ENCODE results near the gene CNTNAP2. TPM values are rescaled to one million over a fixed set of nuclear protein-coding genes. Genes with fewer than 3 reads are reported as not detected.

CNTNAP2 gene
- total and polyA plus RNA-seq, 2 of the 4 experiments (the other 2 are of a cell fraction): not detected

GRCh38 chr7:148110097-148110868 lies 1993.7 kb downstream of the CNTNAP2 start:
- no peak overlapping the region for H2BK15ac ChIP-seq (ENCODE audit: low read depth, low read length)
- BruUV-seq (replicated peaks): no TSS peak
- peaks cover 22% of the 10 kb centered on the region for H3K9me3 ChIP-seq (ENCODE audit: control insufficient read depth, insufficient read depth, low read length)
- H3K18ac ChIP-seq (ENCODE audit: low read depth, low read length): no peak overlapping the region
- H2AK5ac ChIP-seq (ENCODE audit: low read depth, low read length): no peak overlapping the region
- H3K36me3 ChIP-seq (ENCODE audit: control insufficient read depth, insufficient read depth, low read length): no peaks in the 10 kb centered on the region
- H4K91ac ChIP-seq (ENCODE audit: insufficient read depth, low read depth, low read length): no peak overlapping the region
- H2BK5ac ChIP-seq (ENCODE audit: low read depth, low read length, poor library complexity, severe bottlenecking): no peak overlapping the region
- H3K9me1 ChIP-seq (ENCODE audit: insufficient read depth, low read length): no peaks in the 10 kb centered on the region
- no peak overlapping the region for H2BK20ac ChIP-seq (ENCODE audit: low read depth, low read length)
- H2AK9ac ChIP-seq (replicated peaks; ENCODE audit: low read depth, low read length, poor library complexity): no peak overlapping the region
- no peak for DNase-seq
- no peak overlapping the region for H4K8ac ChIP-seq (ENCODE audit: low read depth in 2 of 2, low read length in 2 of 2)
- H3K4ac ChIP-seq (ENCODE audit: low read depth, low read length): no peak overlapping the region
- no peaks in the 10 kb centered on the region for H4K20me1 ChIP-seq (ENCODE audit: insufficient read depth, low read length)
- H3K4me2 ChIP-seq (ENCODE audit: low read depth, low read length): no peak overlapping the region
- H2BK120ac ChIP-seq (ENCODE audit: low read depth, low read length): no peak overlapping the region
- 90% methylated on average over 2 of the region's 13 CpGs; no CpG with 5 or more reads in 1 of the 2 experiments for WGBS, 2 experiments (ENCODE audit: extremely low coverage in 2 of 2, insufficient read length in 1 of 2)
- ChIA-PET CTCF (no interaction called here), POLR2A (ENCODE audit: unreplicated experiment) (no interaction called here)
- no peak overlapping the region for H2AFZ ChIP-seq (replicated peaks; ENCODE audit: low read length, poor library complexity)
- H3K56ac ChIP-seq (ENCODE audit: extremely low read depth, insufficient read depth, low read length): no peak overlapping the region
- H3K79me1 ChIP-seq (ENCODE audit: low read depth in 1 of 2, low read length in 2 of 2): no peaks in the 10 kb centered on the region
- H3K23ac ChIP-seq (ENCODE audit: low read depth, low read length): no peak overlapping the region
- H3K14ac ChIP-seq (replicated peaks; ENCODE audit: low read depth, low read length): no peak overlapping the region
- intact Hi-C loops (cut with micrococcal nuclease) (no loop called here), dilution Hi-C loops (cut with HindIII; ENCODE audit: low sequenced_read_pairs, unreplicated experiment) (no loop called here), in situ Hi-C loops (cut with MboI; ENCODE audit: low sequenced_read_pairs) (no loop called here)
- H3K9ac ChIP-seq (ENCODE audit: low read depth, low read length): no peak overlapping the region
- no peak for ATAC-seq (ENCODE audit: low read depth)
- H4K5ac ChIP-seq (ENCODE audit: low read depth, low read length): no peak overlapping the region
- no peaks in the 10 kb centered on the region for H3K4me1 ChIP-seq (ENCODE audit: control insufficient read depth, insufficient read depth, low read length)
- H3K27ac ChIP-seq (ENCODE audit: insufficient read depth, low read length): no peak overlapping the region
- TF ChIP-seq FOS (IDR thresholded peaks at IDR 0.05; ENCODE audit: low read depth, low read length) (no peak), NFE2L2 (IDR thresholded peaks at IDR 0.05; ENCODE audit: low read depth, low read length) (no peak), MXI1 (IDR thresholded peaks at IDR 0.05; ENCODE audit: borderline replicate concordance, low read depth, low read length) (no peak), ELK1 (IDR thresholded peaks at IDR 0.05; ENCODE audit: borderline replicate concordance, low read depth, low read length) (no peak), SMC3 (IDR thresholded peaks at IDR 0.05; ENCODE audit: low read depth, low read length) (no peak), CHD1 (IDR thresholded peaks at IDR 0.05; ENCODE audit: low read depth, low read length) (no peak), MAZ (IDR thresholded peaks at IDR 0.05; ENCODE audit: borderline replicate concordance, low read depth, low read length) (no peak), RCOR1 (IDR thresholded peaks at IDR 0.05; ENCODE audit: insufficient replicate concordance, low read length) (no peak), POLR2A (IDR thresholded peaks at IDR 0.05; ENCODE audit: low read depth, low read length) (no peak), RAD21 (IDR thresholded peaks at IDR 0.05; ENCODE audit: low read length) (no peak), CEBPB (IDR thresholded peaks at IDR 0.05; ENCODE audit: low read depth, low read length) (no peak), USF2 (IDR thresholded peaks at IDR 0.05; ENCODE audit: low read depth, low read length) (no peak), BHLHE40 (IDR thresholded peaks at IDR 0.05; ENCODE audit: low read depth, low read length) (no peak), RFX5 (IDR thresholded peaks at IDR 0.05; ENCODE audit: low read depth, low read length) (no peak), CTCF (conservative IDR thresholded peaks at IDR 0.05; ENCODE audit: low read depth, low read length) (no peak), MAFK (IDR thresholded peaks at IDR 0.05; ENCODE audit: low read depth, low read length) (no peak)
- no peak overlapping the region for H3K4me3 ChIP-seq (ENCODE audit: insufficient read depth, low read depth, low read length)
- H3K27me3 ChIP-seq (ENCODE audit: control insufficient read depth, insufficient read depth, low read length): no peaks in the 10 kb centered on the region
